Measurements from ENCODE around the gene DPH1. TPM values are rescaled to one million over a fixed set of nuclear protein-coding genes. Genes with fewer than 3 reads are reported as not detected.

Gene DPH1
- polyA plus RNA-seq, 2 of the 4 experiments (the other 2 are of a cell fraction): 25.5 to 33.6 TPM

DNA sequence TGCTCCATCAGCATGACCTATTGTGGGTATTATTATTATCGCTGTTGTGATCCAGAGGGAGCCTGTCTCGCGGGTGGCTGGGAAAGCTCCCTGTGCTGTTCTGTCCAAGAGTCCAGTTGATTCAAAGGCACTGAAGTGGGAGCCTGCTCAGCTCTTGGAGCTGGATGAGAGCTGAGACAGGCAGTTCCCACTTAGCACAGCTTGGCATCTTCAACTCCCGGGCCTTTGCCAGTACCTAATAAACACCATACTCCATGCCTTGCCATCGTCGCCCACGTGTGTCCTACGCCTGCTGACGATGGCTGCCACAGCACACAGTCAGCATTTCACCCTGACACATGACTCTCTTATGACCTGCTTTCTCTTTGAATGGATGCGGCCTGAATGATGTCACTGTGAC is 37.4 kb upstream of the DPH1 start:
- 0 out of 6 replicates have a peak overlapping the region, but pooled peaks of 1 of the 2 experiments have one; percentile 13 for H3K27ac ChIP-seq
- FAIRE-seq (no peak), DNase-seq (ENCODE audit: low read depth in 1 of 2, low spot score in 1 of 2) (no peak), ATAC-seq (no peak)
- POLR2A ChIA-PET: no interaction called here
- no peak overlapping the region for H3K4me3 ChIP-seq
- H3K4me2 ChIP-seq: no peak overlapping the region
- no peak for TF ChIP-seq EP300 (IDR thresholded peaks at IDR 0.05)
- no peak for TF ChIP-seq SREBF2 (IDR thresholded peaks at IDR 0.05)
- no peak for TF ChIP-seq FOSB (CRISPR knock-in tag; IDR thresholded peaks at IDR 0.05)
- no peak for TF ChIP-seq MYC (IDR thresholded peaks at IDR 0.05; ENCODE audit: borderline replicate concordance, low read length)
- no peak for TF ChIP-seq TP53 (CRISPR knock-in tag; IDR thresholded peaks at IDR 0.05)
- TF ChIP-seq HOXA7 (CRISPR knock-in tag; IDR thresholded peaks at IDR 0.05): no peak
- TF ChIP-seq MAFK (IDR thresholded peaks at IDR 0.05; ENCODE audit: partially characterized antibody): no peak
- TF ChIP-seq CBX8 (IDR thresholded peaks at IDR 0.05): no peak
- no peak for TF ChIP-seq JUNB (IDR thresholded peaks at IDR 0.05)
- TF ChIP-seq, protein P1, sequence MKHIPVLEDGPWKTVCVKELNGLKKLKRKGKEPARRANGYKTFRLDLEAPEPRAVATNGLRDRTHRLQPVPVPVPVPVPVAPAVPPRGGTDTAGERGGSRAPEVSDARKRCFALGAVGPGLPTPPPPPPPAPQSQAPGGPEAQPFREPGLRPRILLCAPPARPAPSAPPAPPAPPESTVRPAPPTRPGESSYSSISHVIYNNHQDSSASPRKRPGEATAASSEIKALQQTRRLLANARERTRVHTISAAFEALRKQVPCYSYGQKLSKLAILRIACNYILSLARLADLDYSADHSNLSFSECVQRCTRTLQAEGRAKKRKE (CRISPR knock-in tag; IDR thresholded peaks at IDR 0.05; ENCODE audit: low read depth): no peak
- TF ChIP-seq ZFP36 (IDR thresholded peaks at IDR 0.05; ENCODE audit: borderline replicate concordance, partially characterized antibody): no peak
- no peak for TF ChIP-seq RCOR1 (IDR thresholded peaks at IDR 0.05; ENCODE audit: low read depth, low read length)
- TF ChIP-seq, protein P2, sequence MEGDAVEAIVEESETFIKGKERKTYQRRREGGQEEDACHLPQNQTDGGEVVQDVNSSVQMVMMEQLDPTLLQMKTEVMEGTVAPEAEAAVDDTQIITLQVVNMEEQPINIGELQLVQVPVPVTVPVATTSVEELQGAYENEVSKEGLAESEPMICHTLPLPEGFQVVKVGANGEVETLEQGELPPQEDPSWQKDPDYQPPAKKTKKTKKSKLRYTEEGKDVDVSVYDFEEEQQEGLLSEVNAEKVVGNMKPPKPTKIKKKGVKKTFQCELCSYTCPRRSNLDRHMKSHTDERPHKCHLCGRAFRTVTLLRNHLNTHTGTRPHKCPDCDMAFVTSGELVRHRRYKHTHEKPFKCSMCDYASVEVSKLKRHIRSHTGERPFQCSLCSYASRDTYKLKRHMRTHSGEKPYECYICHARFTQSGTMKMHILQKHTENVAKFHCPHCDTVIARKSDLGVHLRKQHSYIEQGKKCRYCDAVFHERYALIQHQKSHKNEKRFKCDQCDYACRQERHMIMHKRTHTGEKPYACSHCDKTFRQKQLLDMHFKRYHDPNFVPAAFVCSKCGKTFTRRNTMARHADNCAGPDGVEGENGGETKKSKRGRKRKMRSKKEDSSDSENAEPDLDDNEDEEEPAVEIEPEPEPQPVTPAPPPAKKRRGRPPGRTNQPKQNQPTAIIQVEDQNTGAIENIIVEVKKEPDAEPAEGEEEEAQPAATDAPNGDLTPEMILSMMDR (IDR thresholded peaks at IDR 0.05): no peak
- TF ChIP-seq JUN (IDR thresholded peaks at IDR 0.05): no peak
- H3K4me1 ChIP-seq: peaks cover 43% of the 10 kb centered on the region
- CTCF ChIA-PET: interaction anchor here (0.8 to 3.2 kb wide), 3 partner anchors 12 to 35 kb away, joined by 5 to 13 read pairs (median 8); no protein-coding TSS in a partner anchor
- 85% methylated on average over 10 of the region's 10 CpGs for WGBS (ENCODE audit: missing lambda C conversion rate)
- H3K9me3 ChIP-seq: no peaks in the 10 kb centered on the region

DNA sequence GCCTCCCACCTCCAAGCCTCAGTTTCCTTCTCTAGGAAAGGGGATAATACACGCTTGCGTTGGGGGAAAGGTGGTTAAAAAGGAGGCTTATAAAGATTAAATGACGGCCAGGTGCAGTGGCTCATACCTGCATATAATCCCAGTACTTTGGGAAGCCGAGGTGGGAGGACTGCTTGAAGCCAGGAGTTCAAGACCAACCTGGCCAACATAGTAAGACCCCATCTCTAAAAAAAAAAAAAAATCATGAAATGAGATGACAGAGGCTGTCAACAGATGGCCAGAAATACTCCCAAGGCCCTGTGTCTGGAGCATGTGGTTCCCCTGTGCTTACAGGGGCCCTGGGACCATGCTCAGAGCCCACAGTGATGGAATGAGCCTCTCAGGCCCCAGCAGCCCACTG is 35.2 kb upstream of the DPH1 start:
- Histone ChIP-seq H3K4me2 (no peak overlapping the region), H3K27ac (peak overlapping the region in 1 of 2 experiments; percentile 4; a peak in 2 of 6 replicates), H3K9me3 (no peaks in the 10 kb centered on the region), H3K4me1 (peaks cover 40% of the 10 kb centered on the region), H3K4me3 (no peak overlapping the region)
- DNase-seq (ENCODE audit: low read depth in 1 of 2, low spot score in 1 of 2) (no peak), ATAC-seq (no peak), FAIRE-seq (no peak)
- ChIA-PET POLR2A (no interaction called here), CTCF (interaction anchor here (1.0 to 10.6 kb wide), 7 partner anchors 11 to 86 kb away, joined by 3 to 81 read pairs (median 4); partner anchors contain the start of genes HIC1, OVCA2 and RTN4RL1)
- 94% methylated on average over 4 of the region's 4 CpGs for WGBS (ENCODE audit: missing lambda C conversion rate)
- TF ChIP-seq RARB (CRISPR knock-in tag; IDR thresholded peaks at IDR 0.05): no peak

GRCh38 chr17:1995321-1995892 is 34.5 kb upstream of the DPH1 start:
- Histone ChIP-seq H3K4me1 (peaks cover 43% of the 10 kb centered on the region), H3K27ac (peak overlapping the region; percentile 95 to 96; a peak in 4 of 6 replicates), H3K4me3 (no peak overlapping the region), H3K9me3 (no peaks in the 10 kb centered on the region), H3K4me2 (no peak overlapping the region)
- DNase-seq (ENCODE audit: low read depth in 1 of 2, low spot score in 1 of 2) (no peak), ATAC-seq (no peak), FAIRE-seq (peak; percentile 13)
- POLR2A ChIA-PET: no interaction called here
- CTCF ChIA-PET: interaction anchor here (1.0 to 10.6 kb wide), 4 partner anchors 12 to 85 kb away, joined by 3 to 81 read pairs (median 12); partner anchors contain the start of genes OVCA2 and RTN4RL1
- no peak for TF ChIP-seq CHD4 (IDR thresholded peaks at IDR 0.05; ENCODE audit: borderline replicate concordance)
- no peak for TF ChIP-seq RNF2 (IDR thresholded peaks at IDR 0.05; ENCODE audit: borderline replicate concordance, low read depth)
- no peak for TF ChIP-seq POLR2AphosphoS2 (conservative IDR thresholded peaks at IDR 0.05; ENCODE audit: low read length)
- no peak for TF ChIP-seq SREBF2 (IDR thresholded peaks at IDR 0.05)
- TF ChIP-seq ZFP36 (IDR thresholded peaks at IDR 0.05; ENCODE audit: borderline replicate concordance, partially characterized antibody): no peak
- no peak for TF ChIP-seq POLR2A (IDR thresholded peaks at IDR 0.05; ENCODE audit: low read length)
- TF ChIP-seq HDAC2 (IDR thresholded peaks at IDR 0.05): no peak
- TF ChIP-seq MYC (IDR thresholded peaks at IDR 0.05; ENCODE audit: borderline replicate concordance, low read length): no peak
- no peak for TF ChIP-seq RARB (CRISPR knock-in tag; IDR thresholded peaks at IDR 0.05)
- no peak for TF ChIP-seq FOSB (CRISPR knock-in tag; IDR thresholded peaks at IDR 0.05)
- TF ChIP-seq REST (IDR thresholded peaks at IDR 0.05): no peak
- TF ChIP-seq, protein P3, sequence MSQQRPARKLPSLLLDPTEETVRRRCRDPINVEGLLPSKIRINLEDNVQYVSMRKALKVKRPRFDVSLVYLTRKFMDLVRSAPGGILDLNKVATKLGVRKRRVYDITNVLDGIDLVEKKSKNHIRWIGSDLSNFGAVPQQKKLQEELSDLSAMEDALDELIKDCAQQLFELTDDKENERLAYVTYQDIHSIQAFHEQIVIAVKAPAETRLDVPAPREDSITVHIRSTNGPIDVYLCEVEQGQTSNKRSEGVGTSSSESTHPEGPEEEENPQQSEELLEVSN (IDR thresholded peaks at IDR 0.05; ENCODE audit: borderline replicate concordance, low read depth): no peak
- no peak for TF ChIP-seq EHMT2 (IDR thresholded peaks at IDR 0.05; ENCODE audit: low read depth)
- TF ChIP-seq RCOR1 (IDR thresholded peaks at IDR 0.05; ENCODE audit: low read depth, low read length): no peak
- TF ChIP-seq, protein P4, sequence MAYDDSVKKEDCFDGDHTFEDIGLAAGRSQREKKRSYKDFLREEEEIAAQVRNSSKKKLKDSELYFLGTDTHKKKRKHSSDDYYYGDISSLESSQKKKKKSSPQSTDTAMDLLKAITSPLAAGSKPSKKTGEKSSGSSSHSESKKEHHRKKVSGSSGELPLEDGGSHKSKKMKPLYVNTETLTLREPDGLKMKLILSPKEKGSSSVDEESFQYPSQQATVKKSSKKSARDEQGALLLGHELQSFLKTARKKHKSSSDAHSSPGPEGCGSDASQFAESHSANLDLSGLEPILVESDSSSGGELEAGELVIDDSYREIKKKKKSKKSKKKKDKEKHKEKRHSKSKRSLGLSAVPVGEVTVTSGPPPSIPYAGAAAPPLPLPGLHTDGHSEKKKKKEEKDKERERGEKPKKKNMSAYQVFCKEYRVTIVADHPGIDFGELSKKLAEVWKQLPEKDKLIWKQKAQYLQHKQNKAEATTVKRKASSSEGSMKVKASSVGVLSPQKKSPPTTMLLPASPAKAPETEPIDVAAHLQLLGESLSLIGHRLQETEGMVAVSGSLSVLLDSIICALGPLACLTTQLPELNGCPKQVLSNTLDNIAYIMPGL (CRISPR knock-in tag; IDR thresholded peaks at IDR 0.05; ENCODE audit: borderline replicate concordance): no peak
- 95% methylated on average over 16 of the region's 16 CpGs for WGBS (ENCODE audit: missing lambda C conversion rate)

Measured in A549 (cell line).